Hepatocyte (in vitro differentiated cells): Measurements from ENCODE around the gene TWIST2. TPM values are rescaled to one million over a fixed set of nuclear protein-coding genes. Genes with fewer than 3 reads are reported as not detected.

Experiments
- DNase-seq: peaks from one replicate; pipeline ENCODE4 v3.0.0-alpha.2; 2016; ENCODE audit warnings: low spot score
- H2AFZ ChIP-seq: fragments of 200-600 bp; sonication (generic); 2 replicates; pipeline ENCODE4 v1.6.0; 2016; ENCODE audit warnings: antibody characterized with exemption, mild to moderate bottlenecking
- H3K27ac ChIP-seq: fragments of 200-600 bp; sonication (generic); 2 replicates; pipeline ENCODE4 v1.5.1; 2016; ENCODE audit warnings: mild to moderate bottlenecking
- H3K27me3 ChIP-seq: fragments of 200-600 bp; sonication (generic); 2 replicates; pipeline ENCODE4 v1.6.1; 2016
- H3K36me3 ChIP-seq: fragments of 200-600 bp; sonication (generic); replicated peaks from 2 replicates; pipeline ENCODE4 v1.5.1; 2016; ENCODE audit warnings: low read depth; ENCODE audit not compliant: insufficient read depth
- H3K4me1 ChIP-seq: fragments of 200-600 bp; sonication (generic); 2 replicates; pipeline ENCODE4 v1.5.1; 2016; ENCODE audit warnings: mild to moderate bottlenecking, moderate library complexity; ENCODE audit not compliant: insufficient read depth
- H3K4me2 ChIP-seq: fragments of 200-600 bp; sonication (generic); 2 replicates; pipeline ENCODE4 v1.6.0; 2016
- H3K4me3 ChIP-seq: fragments of 200-600 bp; sonication (generic); 2 replicates; pipeline ENCODE4 v1.5.1; 2016; ENCODE audit warnings: mild to moderate bottlenecking
- H3K79me2 ChIP-seq: fragments of 200-600 bp; sonication (generic); 2 replicates; pipeline ENCODE4 v1.6.0; 2017; ENCODE audit warnings: mild to moderate bottlenecking
- H3K9me2 ChIP-seq: fragments of 200-600 bp; sonication (generic); replicated peaks from 2 replicates; pipeline ENCODE4 v1.6.0; 2017; ENCODE audit warnings: mild to moderate bottlenecking; ENCODE audit not compliant: insufficient read depth
- H3K9me3 ChIP-seq: fragments of 200-600 bp; sonication (generic); 2 replicates; pipeline ENCODE4 v1.5.1; 2016; ENCODE audit warnings: low read depth, mild to moderate bottlenecking
- H4K20me1 ChIP-seq: fragments of 200-600 bp; sonication (generic); 2 replicates; pipeline ENCODE4 v1.6.0; 2016; ENCODE audit warnings: mild to moderate bottlenecking; ENCODE audit not compliant: insufficient read depth, poor library complexity, severe bottlenecking
- EZH2 ChIP-seq: fragments of 200-600 bp; sonication (generic); IDR thresholded peaks from 2 replicates; pipeline ENCODE4 v1.6.1; 2016; ENCODE audit warnings: antibody characterized with exemption, mild to moderate bottlenecking, borderline replicate concordance
- EZH2phosphoT487 ChIP-seq: fragments of 200-600 bp; sonication (generic); IDR thresholded peaks from one replicate; pipeline ENCODE4 v1.6.1; 2018; ENCODE audit warnings: antibody characterized with exemption, mild to moderate bottlenecking, low read depth, moderate library complexity; ENCODE audit not compliant: unreplicated experiment, severe bottlenecking
- WGBS: methylation state at CpG from one replicate; pipeline ENCODE4 v1.1.6; 2016; ENCODE audit warnings: low lambda C conversion rate; ENCODE audit errors: missing lambda C conversion rate; 5-methylcytosine and 5-hydroxymethylcytosine counted together
- polyA plus RNA-seq: library from polyadenylated mRNA; unstranded; fragments of >200 nt; fragmentation: Nextera tagmentation; extraction: Ambion mirVana; gene quantifications from 2 replicates; pipeline ENCODE4 v1.2.1, GENCODE V29; 2016
- total RNA-seq: library from RNA; depleted of rRNA; stranded (reverse); fragments of >200 nt; gene quantifications from 2 replicates; pipeline ENCODE4 v1.2.3, GENCODE V29; 2014
- TF ChIP-seq, protein P1 (sequence below): fragments of 200-600 bp; sonication (generic); IDR thresholded peaks from 2 replicates; pipeline ENCODE4 v1.5.1; 2016; ENCODE audit warnings: antibody characterized with exemption, mild to moderate bottlenecking; ENCODE audit not compliant: poor library complexity

The TWIST2 gene
- total and polyA plus RNA-seq, 2 experiments from 2014 or later = 13.5 to 19.7 TPM

DNA sequence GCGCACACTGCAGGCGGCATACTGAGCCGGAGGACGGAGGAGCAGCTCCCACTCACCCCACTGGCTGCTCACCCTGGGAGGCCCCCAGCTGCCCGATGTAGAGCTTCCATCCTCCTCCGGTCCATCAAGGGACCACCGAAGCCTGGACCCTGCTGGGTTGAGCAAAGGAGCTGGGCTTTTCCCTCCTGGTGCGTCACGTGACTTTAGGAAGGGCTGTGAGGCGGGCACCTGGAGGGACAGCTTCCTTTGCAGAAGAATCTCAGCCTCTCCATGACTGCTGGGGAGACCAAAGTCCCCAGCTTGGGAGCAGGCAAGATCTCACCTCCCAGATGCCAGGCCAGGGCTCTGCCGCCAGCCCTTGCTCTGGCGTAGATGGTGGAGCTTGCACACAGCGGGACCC, 102.7 kb downstream of the TWIST2 start:
- H4K20me1 ChIP-seq = no peaks in the 10 kb centered on the region
- WGBS = 95% methylated on average over 13 of the region's 13 CpGs
- H3K4me2 ChIP-seq = no peak overlapping the region
- no peak for DNase-seq
- H2AFZ ChIP-seq = no peak overlapping the region
- H3K27me3 ChIP-seq = no peaks in the 10 kb centered on the region
- H3K27ac ChIP-seq = no peak overlapping the region
- peaks cover 5% of the 10 kb centered on the region for H3K4me1 ChIP-seq
- H3K9me2 ChIP-seq = no peaks in the 10 kb centered on the region
- TF ChIP-seq EZH2phosphoT487 (no peak), EZH2 (no peak)
- TF ChIP-seq, protein P1, sequence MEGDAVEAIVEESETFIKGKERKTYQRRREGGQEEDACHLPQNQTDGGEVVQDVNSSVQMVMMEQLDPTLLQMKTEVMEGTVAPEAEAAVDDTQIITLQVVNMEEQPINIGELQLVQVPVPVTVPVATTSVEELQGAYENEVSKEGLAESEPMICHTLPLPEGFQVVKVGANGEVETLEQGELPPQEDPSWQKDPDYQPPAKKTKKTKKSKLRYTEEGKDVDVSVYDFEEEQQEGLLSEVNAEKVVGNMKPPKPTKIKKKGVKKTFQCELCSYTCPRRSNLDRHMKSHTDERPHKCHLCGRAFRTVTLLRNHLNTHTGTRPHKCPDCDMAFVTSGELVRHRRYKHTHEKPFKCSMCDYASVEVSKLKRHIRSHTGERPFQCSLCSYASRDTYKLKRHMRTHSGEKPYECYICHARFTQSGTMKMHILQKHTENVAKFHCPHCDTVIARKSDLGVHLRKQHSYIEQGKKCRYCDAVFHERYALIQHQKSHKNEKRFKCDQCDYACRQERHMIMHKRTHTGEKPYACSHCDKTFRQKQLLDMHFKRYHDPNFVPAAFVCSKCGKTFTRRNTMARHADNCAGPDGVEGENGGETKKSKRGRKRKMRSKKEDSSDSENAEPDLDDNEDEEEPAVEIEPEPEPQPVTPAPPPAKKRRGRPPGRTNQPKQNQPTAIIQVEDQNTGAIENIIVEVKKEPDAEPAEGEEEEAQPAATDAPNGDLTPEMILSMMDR = no peak
- no peaks in the 10 kb centered on the region for H3K9me3 ChIP-seq
- no peaks in the 10 kb centered on the region for H3K36me3 ChIP-seq
- H3K79me2 ChIP-seq = no peaks in the 10 kb centered on the region
- H3K4me3 ChIP-seq = no peak overlapping the region

DNA sequence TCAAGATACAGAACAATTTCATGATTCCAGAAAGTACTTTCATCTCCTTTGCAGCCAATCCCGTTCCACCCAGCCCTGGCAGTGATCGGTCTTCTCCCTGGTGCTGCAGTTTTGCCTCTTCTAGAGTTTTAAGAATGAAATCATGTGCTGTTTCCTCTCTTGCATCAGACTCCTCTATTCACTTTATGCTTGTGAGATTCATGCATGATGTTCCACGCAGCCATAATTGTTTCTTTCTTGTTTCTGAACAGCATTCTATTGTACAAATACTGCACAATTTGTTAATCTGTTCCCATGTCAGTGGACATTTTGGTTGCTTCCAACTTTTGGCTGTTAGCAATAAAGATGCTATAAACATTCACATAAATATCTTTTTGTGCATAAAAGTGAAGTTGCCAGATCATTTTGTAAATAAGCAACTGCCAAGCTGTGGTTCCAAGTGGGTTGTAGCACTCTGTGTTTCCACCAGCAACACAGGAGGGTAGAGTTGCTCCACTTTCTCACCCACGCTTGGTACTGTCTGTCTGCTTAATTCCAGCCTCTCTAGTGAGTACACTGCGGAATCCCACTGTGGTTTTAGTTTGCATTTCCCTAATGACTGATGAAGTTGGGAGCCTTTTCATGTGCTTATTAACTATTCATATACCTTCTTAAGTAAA, 104.5 kb downstream of the TWIST2 start:
- Histone ChIP-seq H3K4me2 (no peak overlapping the region), H3K27ac (no peak overlapping the region), H3K4me3 (no peak overlapping the region), H3K4me1 (no peaks in the 10 kb centered on the region), H2AFZ (no peak overlapping the region), H4K20me1 (no peaks in the 10 kb centered on the region), H3K27me3 (no peaks in the 10 kb centered on the region), H3K79me2 (no peaks in the 10 kb centered on the region), H3K9me2 (no peaks in the 10 kb centered on the region), H3K9me3 (no peaks in the 10 kb centered on the region), H3K36me3 (no peaks in the 10 kb centered on the region)
- no peak for TF ChIP-seq EZH2phosphoT487
- TF ChIP-seq, protein P1 = no peak
- peak; percentile 2 for DNase-seq
- WGBS = 79% methylated on average over 5 of the region's 5 CpGs

DNA sequence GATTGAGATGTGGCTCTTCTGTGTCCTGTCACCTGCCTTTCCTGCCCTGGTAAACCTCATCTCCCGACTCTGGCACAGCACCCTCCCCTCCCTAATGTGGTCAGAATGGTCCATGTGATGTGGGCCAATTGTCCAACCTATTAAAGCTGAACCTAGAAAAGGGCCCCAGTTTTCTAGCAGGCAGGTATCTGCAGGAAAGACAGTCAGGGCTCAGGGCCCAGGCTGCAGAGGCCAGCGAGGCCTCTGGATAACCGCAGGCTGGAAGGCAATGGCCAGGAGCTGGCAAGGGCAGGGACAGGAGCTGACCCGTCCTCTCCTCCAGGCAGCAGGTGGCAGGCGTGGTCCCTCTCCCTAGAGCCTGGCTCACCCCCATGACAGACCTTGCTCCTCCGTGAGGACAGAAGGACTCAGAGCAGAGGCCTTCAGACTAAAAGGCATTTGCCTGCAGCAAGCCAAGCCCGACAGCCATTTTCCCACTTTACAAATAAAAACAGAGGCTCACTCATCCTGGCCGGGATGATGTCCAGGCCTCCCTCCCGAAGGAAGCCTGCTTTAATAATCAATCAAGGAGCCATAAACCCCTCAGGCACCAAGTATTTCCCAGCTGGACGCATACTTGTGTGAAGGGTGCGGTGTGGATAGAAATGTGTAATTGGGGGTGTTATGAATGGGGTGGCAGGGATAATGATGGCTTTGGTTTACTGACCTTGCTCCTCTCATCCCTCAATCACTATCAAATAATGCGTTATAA, 107.1 kb downstream of the TWIST2 start:
- no peak overlapping the region for H2AFZ ChIP-seq
- H3K36me3 ChIP-seq = no peaks in the 10 kb centered on the region
- H3K4me3 ChIP-seq = no peak overlapping the region
- no peaks in the 10 kb centered on the region for H3K4me1 ChIP-seq
- H3K4me2 ChIP-seq = no peak overlapping the region
- no peak overlapping the region for H3K27ac ChIP-seq
- TF ChIP-seq EZH2phosphoT487 = no peak
- TF ChIP-seq, protein P1 = no peak
- no peak for TF ChIP-seq EZH2
- 58% methylated on average over 12 of the region's 12 CpGs for WGBS
- H3K9me2 ChIP-seq = no peaks in the 10 kb centered on the region
- H3K9me3 ChIP-seq = no peaks in the 10 kb centered on the region
- no peaks in the 10 kb centered on the region for H3K79me2 ChIP-seq
- no peaks in the 10 kb centered on the region for H4K20me1 ChIP-seq
- DNase-seq = peak; percentile 2
- peaks cover 3% of the 10 kb centered on the region for H3K27me3 ChIP-seq
